ENCODE results near the gene NFATC3.

Gene NFATC3

GRCh38 chr16:68047987-68048386, 37.2 kb upstream of the NFATC3 start:
- DNase-seq (ENCODE audit: low spot score) = no peak
- POLR2A ChIA-PET (ENCODE audit: low non-redundant PET) = no interaction called here
- CTCF ChIA-PET = interaction anchor here (0.6 to 0.9 kb wide), 3 partner anchors 17 to 168 kb away, joined by 3 read pairs; no protein-coding TSS in a partner anchor
- H3K27ac ChIP-seq = no peak overlapping the region
- TF ChIP-seq, protein P1, sequence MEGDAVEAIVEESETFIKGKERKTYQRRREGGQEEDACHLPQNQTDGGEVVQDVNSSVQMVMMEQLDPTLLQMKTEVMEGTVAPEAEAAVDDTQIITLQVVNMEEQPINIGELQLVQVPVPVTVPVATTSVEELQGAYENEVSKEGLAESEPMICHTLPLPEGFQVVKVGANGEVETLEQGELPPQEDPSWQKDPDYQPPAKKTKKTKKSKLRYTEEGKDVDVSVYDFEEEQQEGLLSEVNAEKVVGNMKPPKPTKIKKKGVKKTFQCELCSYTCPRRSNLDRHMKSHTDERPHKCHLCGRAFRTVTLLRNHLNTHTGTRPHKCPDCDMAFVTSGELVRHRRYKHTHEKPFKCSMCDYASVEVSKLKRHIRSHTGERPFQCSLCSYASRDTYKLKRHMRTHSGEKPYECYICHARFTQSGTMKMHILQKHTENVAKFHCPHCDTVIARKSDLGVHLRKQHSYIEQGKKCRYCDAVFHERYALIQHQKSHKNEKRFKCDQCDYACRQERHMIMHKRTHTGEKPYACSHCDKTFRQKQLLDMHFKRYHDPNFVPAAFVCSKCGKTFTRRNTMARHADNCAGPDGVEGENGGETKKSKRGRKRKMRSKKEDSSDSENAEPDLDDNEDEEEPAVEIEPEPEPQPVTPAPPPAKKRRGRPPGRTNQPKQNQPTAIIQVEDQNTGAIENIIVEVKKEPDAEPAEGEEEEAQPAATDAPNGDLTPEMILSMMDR (conservative IDR thresholded peaks at IDR 0.05; ENCODE audit: low read depth) = no peak

DNA sequence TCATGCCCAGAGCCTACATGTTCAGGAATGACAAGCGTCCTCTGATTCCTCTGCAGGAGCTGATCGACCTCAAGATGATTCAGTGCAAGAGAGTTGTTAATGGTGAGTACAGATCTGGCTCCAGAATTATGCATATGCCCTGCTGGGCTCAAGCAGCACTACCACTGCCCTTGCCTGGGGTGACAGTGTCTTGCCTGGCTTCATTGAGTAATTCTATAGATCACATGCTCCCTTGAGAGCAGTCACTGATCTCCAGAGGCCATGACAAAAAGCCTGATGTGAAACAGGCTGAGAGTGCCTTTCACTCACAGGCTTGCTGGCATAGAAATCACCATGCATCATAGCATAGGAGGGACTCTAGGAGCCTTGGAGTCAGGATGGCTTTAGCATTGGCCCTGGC, 35.7 kb upstream of the NFATC3 start:
- ChIA-PET CTCF (no interaction called here), POLR2A (ENCODE audit: low non-redundant PET) (no interaction called here)
- TF ChIP-seq, protein P1 (conservative IDR thresholded peaks at IDR 0.05; ENCODE audit: low read depth) = no peak
- DNase-seq (ENCODE audit: low spot score) = no peak
- H3K27ac ChIP-seq = no peak overlapping the region

DNA sequence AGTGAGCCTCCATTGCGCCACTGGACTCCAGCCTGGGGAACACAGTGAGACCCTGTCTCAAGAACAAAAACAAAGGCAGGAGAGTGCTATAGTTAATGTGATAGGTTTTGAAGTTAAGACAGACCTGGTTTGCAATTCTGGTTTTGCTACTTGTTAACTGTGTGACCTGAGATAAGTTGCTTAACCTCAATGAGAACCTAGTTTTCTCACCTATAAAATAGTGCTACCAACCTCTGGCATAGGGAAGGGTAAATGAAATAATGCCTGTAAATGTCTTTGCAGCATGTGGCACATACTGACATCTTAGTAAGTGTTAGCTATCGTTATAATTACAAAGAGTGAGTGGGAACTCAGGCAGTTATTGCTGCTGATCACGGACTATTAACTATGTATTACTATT, 29.8 kb upstream of the NFATC3 start:
- POLR2A ChIA-PET (ENCODE audit: low non-redundant PET) = no interaction called here
- TF ChIP-seq, protein P1 (conservative IDR thresholded peaks at IDR 0.05; ENCODE audit: low read depth) = no peak
- no peak for DNase-seq (ENCODE audit: low spot score)
- H3K27ac ChIP-seq = no peak overlapping the region
- CTCF ChIA-PET = interaction anchor here (0.7 kb wide), 1 partner anchor 121 kb away, joined by 6 read pairs; no protein-coding TSS in a partner anchor

- TF ChIP-seq, protein P1 (conservative IDR thresholded peaks at IDR 0.05; ENCODE audit: low read depth) = no peak
- ChIA-PET CTCF (interaction anchor here (1.0 kb wide), 1 partner anchor 19 kb away, joined by 4 read pairs; no protein-coding TSS in a partner anchor), POLR2A (ENCODE audit: low non-redundant PET) (no interaction called here)
- DNase-seq (ENCODE audit: low spot score) = no peak
- H3K27ac ChIP-seq = no peak overlapping the region
These were observed 25.4 kb upstream of the NFATC3 start for GRCh38 chr16:68059804-68060203.

- H3K27ac ChIP-seq = no peak overlapping the region; the same call in 1 of the 2 replicates
- TF ChIP-seq, protein P1 (conservative IDR thresholded peaks at IDR 0.05; ENCODE audit: low read depth) = no peak
- POLR2A ChIA-PET (ENCODE audit: low non-redundant PET) = no interaction called here
- DNase-seq (ENCODE audit: low spot score) = no peak
- CTCF ChIA-PET = no interaction called here
These were observed 23.8 kb upstream of the NFATC3 start for GRCh38 chr16:68061396-68061795.

DNA sequence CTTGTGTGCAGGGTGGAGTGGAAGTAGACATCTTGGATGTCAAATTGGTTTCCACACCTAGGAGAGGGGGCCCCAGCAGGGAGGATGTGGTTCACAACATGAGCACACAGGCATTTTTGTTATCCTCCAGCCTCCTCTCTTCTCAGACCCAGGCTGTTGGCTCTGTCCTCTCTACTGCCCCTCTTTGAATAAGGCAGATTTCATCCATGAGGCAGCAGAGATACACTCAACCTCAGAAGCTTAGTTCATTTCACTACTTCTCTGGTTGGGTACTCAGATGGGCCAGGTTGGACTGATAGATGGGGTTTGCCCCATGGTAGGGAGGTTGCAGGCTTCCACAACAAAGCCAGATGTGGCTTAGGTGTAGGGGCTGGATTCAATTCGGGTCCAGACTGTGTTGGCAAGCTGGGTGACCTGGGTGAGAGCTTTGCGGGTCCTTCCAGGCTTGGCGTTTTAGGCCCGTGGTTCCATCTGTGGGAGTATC, 22.2 kb upstream of the NFATC3 start:
- TF ChIP-seq, protein P1 (conservative IDR thresholded peaks at IDR 0.05; ENCODE audit: low read depth) = no peak
- ChIA-PET POLR2A (ENCODE audit: low non-redundant PET) (no interaction called here), CTCF (interaction anchor here (0.6 kb wide), 1 partner anchor 391 kb away, joined by 4 read pairs; no protein-coding TSS in a partner anchor)
- H3K27ac ChIP-seq = no peak overlapping the region
- no peak for DNase-seq (ENCODE audit: low spot score)

Measured in RWPE1 (cell line).